ENCODE data around the gene SPATA31D3. TPM values are rescaled to one million over a fixed set of nuclear protein-coding genes. Genes with fewer than 3 reads are reported as not detected.

The SPATA31D3 gene
- total and polyA plus RNA-seq, 2 of the 13 experiments (the other 11 are each of a cell fraction or from before 2014, with no cell fraction given), result not detected

DNA sequence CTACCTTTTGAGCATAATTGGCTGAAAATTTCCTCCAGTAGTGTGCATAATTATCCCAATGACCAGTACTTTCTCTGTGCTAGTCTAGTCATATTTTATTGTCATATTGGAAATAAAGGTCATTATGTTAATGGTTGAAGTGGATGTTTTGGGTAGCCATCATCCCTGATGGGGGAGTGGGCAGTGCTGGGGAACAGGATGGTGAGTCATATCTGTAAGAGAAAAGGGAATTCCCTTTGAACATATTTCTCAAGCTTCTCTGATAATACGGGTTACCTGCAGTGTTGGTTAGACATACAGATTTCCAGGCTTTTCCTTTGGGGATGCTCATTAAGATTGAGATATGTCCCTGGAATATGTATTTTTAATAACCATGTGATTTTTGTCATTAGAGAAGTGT is 48.4 kb upstream of the SPATA31D3 start:
- no peak overlapping the region for H3K4me3 ChIP-seq (replicated peaks in 1 of 3; ENCODE audit: insufficient read depth in 1 of 3, low read depth in 2 of 3, low read length in 3 of 3)
- CTCF ChIA-PET (ENCODE audit: low intra/inter-chr PET ratio, low total read pairs), result no interaction called here
- H3K27ac ChIP-seq (ENCODE audit: extremely low read length, insufficient read depth, low read length), result no peak overlapping the region
- intact Hi-C loops (cut with micrococcal nuclease; ENCODE audit: unreplicated experiment), result no loop called here
- H3K4me2 ChIP-seq (ENCODE audit: low read depth, low read length), result no peak overlapping the region
- POLR2A ChIA-PET, result no interaction called here
- no peak for TF ChIP-seq RAD21 (CRISPR knock-in tag; IDR thresholded peaks at IDR 0.05)
- TF ChIP-seq, protein P1, sequence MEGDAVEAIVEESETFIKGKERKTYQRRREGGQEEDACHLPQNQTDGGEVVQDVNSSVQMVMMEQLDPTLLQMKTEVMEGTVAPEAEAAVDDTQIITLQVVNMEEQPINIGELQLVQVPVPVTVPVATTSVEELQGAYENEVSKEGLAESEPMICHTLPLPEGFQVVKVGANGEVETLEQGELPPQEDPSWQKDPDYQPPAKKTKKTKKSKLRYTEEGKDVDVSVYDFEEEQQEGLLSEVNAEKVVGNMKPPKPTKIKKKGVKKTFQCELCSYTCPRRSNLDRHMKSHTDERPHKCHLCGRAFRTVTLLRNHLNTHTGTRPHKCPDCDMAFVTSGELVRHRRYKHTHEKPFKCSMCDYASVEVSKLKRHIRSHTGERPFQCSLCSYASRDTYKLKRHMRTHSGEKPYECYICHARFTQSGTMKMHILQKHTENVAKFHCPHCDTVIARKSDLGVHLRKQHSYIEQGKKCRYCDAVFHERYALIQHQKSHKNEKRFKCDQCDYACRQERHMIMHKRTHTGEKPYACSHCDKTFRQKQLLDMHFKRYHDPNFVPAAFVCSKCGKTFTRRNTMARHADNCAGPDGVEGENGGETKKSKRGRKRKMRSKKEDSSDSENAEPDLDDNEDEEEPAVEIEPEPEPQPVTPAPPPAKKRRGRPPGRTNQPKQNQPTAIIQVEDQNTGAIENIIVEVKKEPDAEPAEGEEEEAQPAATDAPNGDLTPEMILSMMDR (CRISPR knock-in tag; IDR thresholded peaks at IDR 0.05), result no peak
- TF ChIP-seq, protein P2, sequence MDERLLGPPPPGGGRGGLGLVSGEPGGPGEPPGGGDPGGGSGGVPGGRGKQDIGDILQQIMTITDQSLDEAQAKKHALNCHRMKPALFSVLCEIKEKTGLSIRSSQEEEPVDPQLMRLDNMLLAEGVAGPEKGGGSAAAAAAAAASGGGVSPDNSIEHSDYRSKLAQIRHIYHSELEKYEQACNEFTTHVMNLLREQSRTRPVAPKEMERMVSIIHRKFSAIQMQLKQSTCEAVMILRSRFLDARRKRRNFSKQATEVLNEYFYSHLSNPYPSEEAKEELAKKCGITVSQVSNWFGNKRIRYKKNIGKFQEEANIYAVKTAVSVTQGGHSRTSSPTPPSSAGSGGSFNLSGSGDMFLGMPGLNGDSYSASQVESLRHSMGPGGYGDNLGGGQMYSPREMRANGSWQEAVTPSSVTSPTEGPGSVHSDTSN (CRISPR knock-in tag; IDR thresholded peaks at IDR 0.05), result no peak
- TF ChIP-seq ZSCAN20 (CRISPR knock-in tag; IDR thresholded peaks at IDR 0.05; ENCODE audit: borderline replicate concordance), result no peak
- TF ChIP-seq ZFP1 (CRISPR knock-in tag; IDR thresholded peaks at IDR 0.05), result no peak
- no peak for TF ChIP-seq ZNF160 (CRISPR knock-in tag; IDR thresholded peaks at IDR 0.05)
- TF ChIP-seq NRL (CRISPR knock-in tag; IDR thresholded peaks at IDR 0.05; ENCODE audit: borderline replicate concordance), result no peak
- TF ChIP-seq ATF7 (IDR thresholded peaks at IDR 0.05), result no peak
- no peak for TF ChIP-seq ATF7 (CRISPR knock-in tag; IDR thresholded peaks at IDR 0.05)
- TF ChIP-seq ZNF616 (CRISPR knock-in tag; IDR thresholded peaks at IDR 0.05; ENCODE audit: low read depth), result no peak
- no peak for TF ChIP-seq REXO4 (CRISPR knock-in tag; IDR thresholded peaks at IDR 0.05; ENCODE audit: borderline replicate concordance)
- TF ChIP-seq GABPB1 (CRISPR knock-in tag; IDR thresholded peaks at IDR 0.05), result no peak
- TF ChIP-seq HNRNPL (IDR thresholded peaks at IDR 0.05; ENCODE audit: low read depth, low read length), result no peak
- no peaks in the 10 kb centered on the region for H3K9me3 ChIP-seq (ENCODE audit: low read length)
- H4K20me1 ChIP-seq (ENCODE audit: insufficient read depth, low read length), result no peaks in the 10 kb centered on the region
- FAIRE-seq (no peak), ATAC-seq (no peak), DNase-seq (ENCODE audit: low spot score) (no peak)
- in situ Hi-C loops (cut with HindIII; ENCODE audit: extremely low pct_ligation_motif_present, low pct_unique_long_range_greater_than_20kb), result no loop called here
- no peaks in the 10 kb centered on the region for H3K36me3 ChIP-seq (replicated peaks in 1 of 2; ENCODE audit: control insufficient read depth in 1 of 2, insufficient read depth in 2 of 2, low read length in 2 of 2)
- 0% methylated on average over 1 of the region's 1 CpG for WGBS (ENCODE audit: low lambda C conversion rate)
- no peak overlapping the region for H3K9ac ChIP-seq (ENCODE audit: insufficient read depth, low read depth, low read length)
- BruUV-seq (replicated peaks), result no TSS peak
- H3K79me2 ChIP-seq (ENCODE audit: insufficient read depth, low read length), result no peaks in the 10 kb centered on the region
- H3K27me3 ChIP-seq (ENCODE audit: control insufficient read depth in 1 of 2, insufficient read depth in 2 of 2, low read length in 2 of 2), result no peaks in the 10 kb centered on the region
- H2AFZ ChIP-seq (ENCODE audit: low read length), result no peak overlapping the region
- no peaks in the 10 kb centered on the region for H3K4me1 ChIP-seq (ENCODE audit: insufficient read depth, low read length)
